ENCODE results near the gene PLPP4. TPM values are rescaled to one million over a fixed set of nuclear protein-coding genes. Genes with fewer than 3 reads are reported as not detected.

Gene PLPP4
- polyA plus RNA-seq, 1 of the 3 experiments (the other 2 are of a cell fraction) = 27.9 TPM

DNA sequence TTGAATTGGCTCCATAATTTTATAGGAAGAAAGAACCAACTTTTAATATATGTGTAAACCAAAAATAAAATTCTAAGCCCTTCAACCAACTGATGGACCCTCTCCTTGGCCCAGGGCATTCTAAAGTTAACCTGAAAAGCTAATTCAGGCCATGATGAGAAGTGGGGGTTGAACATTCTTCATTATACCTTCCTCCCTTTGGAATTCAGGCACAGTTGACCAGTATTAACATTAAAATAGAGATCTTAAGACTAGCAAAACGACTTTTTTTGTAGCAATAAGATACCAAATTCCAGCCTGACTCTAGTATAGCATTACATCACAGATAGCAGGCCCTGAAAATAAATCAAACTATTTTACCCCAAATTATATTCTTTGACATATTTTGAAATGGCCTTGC lies 173.2 kb downstream of the PLPP4 start:
- no peaks in the 10 kb centered on the region for H3K27me3 ChIP-seq (ENCODE audit: insufficient read depth)
- no peaks in the 10 kb centered on the region for H3K9me3 ChIP-seq
- no peaks in the 10 kb centered on the region for H3F3A ChIP-seq (replicated peaks; ENCODE audit: insufficient read depth)
- H3K4me1 ChIP-seq (ENCODE audit: control insufficient read depth in 1 of 2, insufficient read depth in 2 of 2, low read depth in 1 of 2, low read length in 1 of 2) = no peaks in the 10 kb centered on the region
- WGBS (ENCODE audit: low lambda C conversion rate) = 23% methylated on average over 1 of the region's 1 CpG
- H3K36me3 ChIP-seq (replicated peaks in 1 of 2; ENCODE audit: control insufficient read depth in 1 of 2, insufficient read depth in 2 of 2, low read length in 1 of 2) = peaks cover 0 to 2% of the 10 kb centered on the region in 2 experiments
- CTCF ChIA-PET = no interaction called here
- H3K27ac ChIP-seq (ENCODE audit: low read depth in 2 of 2, low read length in 1 of 2) = no peak overlapping the region
- no peaks in the 10 kb centered on the region for H3K9me2 ChIP-seq
- no peak overlapping the region for H3K4me3 ChIP-seq (ENCODE audit: low read depth in 2 of 2, low read length in 1 of 2)
- H3K9ac ChIP-seq = no peak overlapping the region
- no peaks in the 10 kb centered on the region for H4K20me1 ChIP-seq (ENCODE audit: insufficient read depth)
- DNase-seq = no peak
- POLR2A ChIA-PET = no interaction called here
- H2AFZ ChIP-seq (ENCODE audit: low read depth) = no peak overlapping the region
- H3K4me2 ChIP-seq = no peak overlapping the region
- TF ChIP-seq JUND (IDR thresholded peaks at IDR 0.05) (no peak), USF1 (IDR thresholded peaks at IDR 0.05; ENCODE audit: borderline replicate concordance, low read depth) (no peak), NRF1 (IDR thresholded peaks at IDR 0.05; ENCODE audit: low read depth, low read length) (no peak), ELF1 (IDR thresholded peaks at IDR 0.05) (no peak), FOSL2 (IDR thresholded peaks at IDR 0.05; ENCODE audit: borderline replicate concordance, low read depth) (no peak), GATA2 (CRISPR knock-in tag; IDR thresholded peaks at IDR 0.05) (no peak)
- TF ChIP-seq, protein P1, sequence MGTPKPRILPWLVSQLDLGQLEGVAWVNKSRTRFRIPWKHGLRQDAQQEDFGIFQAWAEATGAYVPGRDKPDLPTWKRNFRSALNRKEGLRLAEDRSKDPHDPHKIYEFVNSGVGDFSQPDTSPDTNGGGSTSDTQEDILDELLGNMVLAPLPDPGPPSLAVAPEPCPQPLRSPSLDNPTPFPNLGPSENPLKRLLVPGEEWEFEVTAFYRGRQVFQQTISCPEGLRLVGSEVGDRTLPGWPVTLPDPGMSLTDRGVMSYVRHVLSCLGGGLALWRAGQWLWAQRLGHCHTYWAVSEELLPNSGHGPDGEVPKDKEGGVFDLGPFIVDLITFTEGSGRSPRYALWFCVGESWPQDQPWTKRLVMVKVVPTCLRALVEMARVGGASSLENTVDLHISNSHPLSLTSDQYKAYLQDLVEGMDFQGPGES (IDR thresholded peaks at IDR 0.05; ENCODE audit: low read depth, low read length) = no peak
- TF ChIP-seq, protein P2, sequence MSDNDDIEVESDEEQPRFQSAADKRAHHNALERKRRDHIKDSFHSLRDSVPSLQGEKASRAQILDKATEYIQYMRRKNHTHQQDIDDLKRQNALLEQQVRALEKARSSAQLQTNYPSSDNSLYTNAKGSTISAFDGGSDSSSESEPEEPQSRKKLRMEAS (IDR thresholded peaks at IDR 0.05; ENCODE audit: low read depth) = no peak
- no peaks in the 10 kb centered on the region for H3K79me2 ChIP-seq (ENCODE audit: insufficient read depth)

DNA sequence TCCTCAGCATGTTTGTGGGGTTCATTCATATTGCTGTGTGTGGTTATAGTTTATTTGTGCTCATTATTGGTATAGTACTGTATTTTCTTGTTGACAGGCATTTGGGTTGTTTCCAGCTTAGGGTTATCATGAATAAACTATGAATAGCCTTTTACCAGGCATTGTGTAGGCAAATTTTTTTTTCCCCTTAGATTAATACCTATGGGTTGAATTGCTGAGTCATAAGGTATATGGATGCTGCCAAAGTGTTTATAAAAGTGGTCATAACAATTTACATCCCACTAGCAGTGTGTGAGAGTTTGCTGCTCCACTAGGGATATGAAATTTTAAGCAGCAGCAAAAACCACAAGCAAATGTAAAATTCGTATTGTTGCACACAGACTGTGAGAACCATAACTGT lies 175.0 kb downstream of the PLPP4 start:
- no peaks in the 10 kb centered on the region for H3K9me3 ChIP-seq
- H3K4me3 ChIP-seq (ENCODE audit: low read depth in 2 of 2, low read length in 1 of 2) = no peak overlapping the region
- no peak overlapping the region for H2AFZ ChIP-seq (ENCODE audit: low read depth)
- H3F3A ChIP-seq (replicated peaks; ENCODE audit: insufficient read depth) = no peaks in the 10 kb centered on the region
- H3K4me1 ChIP-seq (ENCODE audit: control insufficient read depth in 1 of 2, insufficient read depth in 2 of 2, low read depth in 1 of 2, low read length in 1 of 2) = no peaks in the 10 kb centered on the region
- no peak overlapping the region for H3K9ac ChIP-seq
- WGBS (ENCODE audit: low lambda C conversion rate) = 81% methylated on average over 1 of the region's 1 CpG
- ChIA-PET POLR2A (no interaction called here), CTCF (interaction anchor here (0.8 kb wide), 1 partner anchor 208 kb away, joined by 3 read pairs; no protein-coding TSS in a partner anchor)
- TF ChIP-seq JUND (IDR thresholded peaks at IDR 0.05) (no peak), NFIC (IDR thresholded peaks at IDR 0.05; ENCODE audit: borderline replicate concordance) (no peak), RFX5 (IDR thresholded peaks at IDR 0.05; ENCODE audit: low read length) (no peak), GATA2 (CRISPR knock-in tag; IDR thresholded peaks at IDR 0.05) (no peak), FOSL2 (IDR thresholded peaks at IDR 0.05; ENCODE audit: borderline replicate concordance, low read depth) (no peak), SIN3A (IDR thresholded peaks at IDR 0.05; ENCODE audit: borderline replicate concordance, low read depth, low read length) (no peak), GABPA (IDR thresholded peaks at IDR 0.05; ENCODE audit: low read depth) (no peak), TCF12 (IDR thresholded peaks at IDR 0.05) (no peak), ZBTB33 (IDR thresholded peaks at IDR 0.05; ENCODE audit: borderline replicate concordance, low read depth) (no peak), RCOR1 (IDR thresholded peaks at IDR 0.05; ENCODE audit: low read length) (no peak)
- TF ChIP-seq, protein P3, sequence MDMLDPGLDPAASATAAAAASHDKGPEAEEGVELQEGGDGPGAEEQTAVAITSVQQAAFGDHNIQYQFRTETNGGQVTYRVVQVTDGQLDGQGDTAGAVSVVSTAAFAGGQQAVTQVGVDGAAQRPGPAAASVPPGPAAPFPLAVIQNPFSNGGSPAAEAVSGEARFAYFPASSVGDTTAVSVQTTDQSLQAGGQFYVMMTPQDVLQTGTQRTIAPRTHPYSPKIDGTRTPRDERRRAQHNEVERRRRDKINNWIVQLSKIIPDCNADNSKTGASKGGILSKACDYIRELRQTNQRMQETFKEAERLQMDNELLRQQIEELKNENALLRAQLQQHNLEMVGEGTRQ (IDR thresholded peaks at IDR 0.05; ENCODE audit: borderline replicate concordance, low read depth, low read length) = no peak
- TF ChIP-seq, protein P2 (IDR thresholded peaks at IDR 0.05; ENCODE audit: low read depth) = no peak
- TF ChIP-seq, protein P1 (IDR thresholded peaks at IDR 0.05; ENCODE audit: low read depth, low read length) = no peak
- TF ChIP-seq, protein P4, sequence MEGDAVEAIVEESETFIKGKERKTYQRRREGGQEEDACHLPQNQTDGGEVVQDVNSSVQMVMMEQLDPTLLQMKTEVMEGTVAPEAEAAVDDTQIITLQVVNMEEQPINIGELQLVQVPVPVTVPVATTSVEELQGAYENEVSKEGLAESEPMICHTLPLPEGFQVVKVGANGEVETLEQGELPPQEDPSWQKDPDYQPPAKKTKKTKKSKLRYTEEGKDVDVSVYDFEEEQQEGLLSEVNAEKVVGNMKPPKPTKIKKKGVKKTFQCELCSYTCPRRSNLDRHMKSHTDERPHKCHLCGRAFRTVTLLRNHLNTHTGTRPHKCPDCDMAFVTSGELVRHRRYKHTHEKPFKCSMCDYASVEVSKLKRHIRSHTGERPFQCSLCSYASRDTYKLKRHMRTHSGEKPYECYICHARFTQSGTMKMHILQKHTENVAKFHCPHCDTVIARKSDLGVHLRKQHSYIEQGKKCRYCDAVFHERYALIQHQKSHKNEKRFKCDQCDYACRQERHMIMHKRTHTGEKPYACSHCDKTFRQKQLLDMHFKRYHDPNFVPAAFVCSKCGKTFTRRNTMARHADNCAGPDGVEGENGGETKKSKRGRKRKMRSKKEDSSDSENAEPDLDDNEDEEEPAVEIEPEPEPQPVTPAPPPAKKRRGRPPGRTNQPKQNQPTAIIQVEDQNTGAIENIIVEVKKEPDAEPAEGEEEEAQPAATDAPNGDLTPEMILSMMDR (IDR thresholded peaks at IDR 0.05) = no peak
- H3K27ac ChIP-seq (ENCODE audit: low read depth in 2 of 2, low read length in 1 of 2) = no peak overlapping the region
- H3K4me2 ChIP-seq = no peak overlapping the region
- no peaks in the 10 kb centered on the region for H4K20me1 ChIP-seq (ENCODE audit: insufficient read depth)
- H3K9me2 ChIP-seq = no peaks in the 10 kb centered on the region
- no peaks in the 10 kb centered on the region for H3K27me3 ChIP-seq (ENCODE audit: insufficient read depth)
- DNase-seq = no peak
- H3K36me3 ChIP-seq (replicated peaks in 1 of 2; ENCODE audit: control insufficient read depth in 1 of 2, insufficient read depth in 2 of 2, low read length in 1 of 2) = peaks cover 0 to 2% of the 10 kb centered on the region in 2 experiments
- no peaks in the 10 kb centered on the region for H3K79me2 ChIP-seq (ENCODE audit: insufficient read depth)

Measured in SK-N-SH (cell line).